GM12878 (cell line): ENCODE measurements around the gene PRKCZ. TPM values are rescaled to one million over a fixed set of nuclear protein-coding genes. Genes with fewer than 3 reads are reported as not detected.

Source experiments
- ATAC-seq: fragments of 200-7000 bp; cut with Tn5 transposase; 3 replicates; pipeline ENCODE4 v1.9.1; 2020; ENCODE audit warnings: mild to moderate bottlenecking, moderate library complexity
- BruUV-seq: library from RNA; stranded (reverse); fragments of 400-500 nt; replicated peaks from 2 replicates; lab custom pipeline; 2021; lab: Mats Ljungman, UMichigan
- CTCF ChIA-PET: fragments of 300-600 bp; sonication (Branson Sonifier 250); formaldehyde crosslinking; extraction: SDS; loops from one replicate; lab custom pipeline; 2021; ENCODE audit warnings: inconsistent platforms; lab: Yijun Ruan, JAX
- POLR2A ChIA-PET: fragments of 350-600 bp; formaldehyde crosslinking; extraction: SDS; loops from one replicate; lab custom pipeline; 2021; ENCODE audit warnings: inconsistent platforms; lab: Charles Lee
- RAD21 ChIA-PET: fragments of 300-600 bp; sonication (Branson Sonifier 250); formaldehyde crosslinking; loops from one replicate; lab custom pipeline; 2023; ENCODE audit warnings: antibody characterized with exemption; ENCODE audit not compliant: unreplicated experiment; lab: Charles Lee
- SMC1A ChIA-PET: fragments of 300-600 bp; sonication (Branson Sonifier 250); formaldehyde crosslinking; loops from one replicate; lab custom pipeline; 2023; ENCODE audit not compliant: unreplicated experiment, uncharacterized antibody; lab: Charles Lee
- DNase-seq: peaks from one replicate; pipeline ENCODE4 v3.0.0-alpha.2; 2011; ENCODE audit warnings: low read depth, low spot score
- FAIRE-seq: peaks from 3 replicates; lab custom pipeline; 2011; peaks lifted over from hg19 to GRCh38; lab: Jason Lieb, UNC
- H2AFZ ChIP-seq: 2 replicates; pipeline ENCODE4 v1.6.0; 2011; ENCODE audit warnings: low read depth, low read length, control low read depth; ENCODE audit not compliant: control insufficient read depth
- H3K27ac ChIP-seq: 2 replicates; pipeline ENCODE4 v1.5.1; 2011; ENCODE audit warnings: control low read depth; ENCODE audit not compliant: control insufficient read depth, insufficient read depth
- H3K27me3 ChIP-seq, 2 experiments: replicated peaks in 1 of 2; 2 replicates each; pipeline versions ENCODE4 v1.6.0 to v1.6.1; 2011; ENCODE audit warnings: low read length in 1 of 2; ENCODE audit not compliant: control insufficient read depth in 2 of 2, insufficient read depth in 2 of 2
- H3K36me3 ChIP-seq, 2 experiments: 2 replicates each; pipeline ENCODE4 v1.5.1; 2011; ENCODE audit warnings: low read length in 1 of 2; ENCODE audit not compliant: control insufficient read depth in 2 of 2, insufficient read depth in 2 of 2
- H3K4me1 ChIP-seq: 2 replicates; pipeline ENCODE4 v1.6.1; 2011; ENCODE audit warnings: mild to moderate bottlenecking, low read length, moderate library complexity, mixed read lengths; ENCODE audit not compliant: control insufficient read depth, insufficient read depth
- H3K4me2 ChIP-seq: 2 replicates; pipeline ENCODE4 v1.6.0; 2011; ENCODE audit warnings: control low read depth; ENCODE audit not compliant: control insufficient read depth, insufficient read depth
- H3K4me3 ChIP-seq: fragments of 200-600 bp; sonication (generic); 2 replicates; pipeline ENCODE4 v1.5.1; 2016
- H3K79me2 ChIP-seq: 2 replicates; pipeline ENCODE4 v1.6.0; 2011; ENCODE audit warnings: low read length; ENCODE audit not compliant: control insufficient read depth, insufficient read depth
- H3K9ac ChIP-seq: 2 replicates; pipeline ENCODE4 v1.8.0; 2011; ENCODE audit warnings: low read length, control low read depth, mixed read lengths; ENCODE audit not compliant: control insufficient read depth, insufficient read depth
- H3K9me3 ChIP-seq: replicated peaks from 3 replicates; pipeline ENCODE4 v1.5.1; 2011; ENCODE audit warnings: mild to moderate bottlenecking, low read length; ENCODE audit not compliant: control insufficient read depth, insufficient read depth
- H4K20me1 ChIP-seq: 2 replicates; pipeline ENCODE4 v1.6.0; 2011; ENCODE audit not compliant: control insufficient read depth, insufficient read depth
- BACH1 ChIP-seq: fragments of 450-650 bp; IDR thresholded peaks from 2 replicates; pipeline ENCODE4 v1.6.1; 2017; ENCODE audit warnings: mild to moderate bottlenecking, borderline replicate concordance
- BCL11A ChIP-seq: IDR thresholded peaks from 2 replicates; pipeline ENCODE4 v1.6.1; 2011; ENCODE audit warnings: low read depth, low read length
- CBFB ChIP-seq: IDR thresholded peaks from 2 replicates; pipeline ENCODE4 v1.6.1; 2016; ENCODE audit warnings: antibody characterized with exemption, low read depth
- ESRRA ChIP-seq: IDR thresholded peaks from 2 replicates; pipeline ENCODE4 v1.6.1; 2012; ENCODE audit warnings: mild to moderate bottlenecking, low read length, improper control_type of control experiment
- FOXM1 ChIP-seq: IDR thresholded peaks from 2 replicates; pipeline ENCODE4 v1.6.1; 2012; ENCODE audit warnings: low read depth, mild to moderate bottlenecking, inconsistent platforms, low read length, moderate library complexity
- IKZF1 ChIP-seq: fragments of 450-650 bp; conservative IDR thresholded peaks from 2 replicates; pipeline ENCODE4 v1.6.1; 2017; ENCODE audit warnings: antibody characterized with exemption, mild to moderate bottlenecking
- JUNB ChIP-seq: IDR thresholded peaks from 2 replicates; pipeline ENCODE4 v1.6.1; 2016; ENCODE audit warnings: antibody characterized with exemption, mild to moderate bottlenecking
- MEF2B ChIP-seq: fragments of 450-650 bp; IDR thresholded peaks from 2 replicates; pipeline ENCODE4 v1.6.1; 2018; ENCODE audit warnings: mild to moderate bottlenecking, moderate library complexity; ENCODE audit not compliant: partially characterized antibody, poor library complexity, severe bottlenecking
- MTA2 ChIP-seq: fragments of 450-650 bp; IDR thresholded peaks from 2 replicates; pipeline ENCODE4 v1.6.1; 2016; ENCODE audit warnings: low read depth, mild to moderate bottlenecking, moderate library complexity
- MTA3 ChIP-seq: IDR thresholded peaks from 2 replicates; pipeline ENCODE4 v1.6.1; 2012; ENCODE audit warnings: low read length, inconsistent platforms, borderline replicate concordance
- MYB ChIP-seq: fragments of 150-350 bp; IDR thresholded peaks from 2 replicates; pipeline ENCODE4 v1.6.1; 2014; ENCODE audit warnings: mild to moderate bottlenecking, low read depth, low read length, borderline replicate concordance
- NR2C2 ChIP-seq: IDR thresholded peaks from 2 replicates; pipeline ENCODE4 v1.6.1; 2011; ENCODE audit warnings: borderline replicate concordance, low read depth; ENCODE audit not compliant: control insufficient read depth, insufficient read length
- PAX5 ChIP-seq: IDR thresholded peaks from 2 replicates; pipeline ENCODE4 v1.6.1; 2011; ENCODE audit warnings: low read depth, low read length, borderline replicate concordance
- PAX8 ChIP-seq: fragments of 450-650 bp; IDR thresholded peaks from 2 replicates; pipeline ENCODE4 v1.6.1; 2017; ENCODE audit warnings: mild to moderate bottlenecking, moderate library complexity
- RELA ChIP-seq: fragments of 450-650 bp; IDR thresholded peaks from 2 replicates; pipeline ENCODE4 v1.8.0; 2014; ENCODE audit warnings: borderline replicate concordance; ENCODE audit not compliant: partially characterized antibody
- SMARCA5 ChIP-seq: fragments of 450-650 bp; IDR thresholded peaks from 2 replicates; pipeline ENCODE4 v1.6.1; 2017; ENCODE audit warnings: mild to moderate bottlenecking
- SPI1 ChIP-seq: IDR thresholded peaks from 2 replicates; pipeline ENCODE4 v1.6.1; 2011; ENCODE audit warnings: low read depth, mild to moderate bottlenecking, low read length, moderate library complexity, borderline replicate concordance; ENCODE audit not compliant: insufficient read depth
- SUZ12 ChIP-seq: fragments of 200-600 bp; sonication (generic); IDR thresholded peaks from one replicate; pipeline ENCODE4 v1.6.1; 2018; ENCODE audit warnings: antibody characterized with exemption, mild to moderate bottlenecking; ENCODE audit not compliant: unreplicated experiment
- YBX1 ChIP-seq: fragments of 450-650 bp; IDR thresholded peaks from 2 replicates; pipeline ENCODE4 v1.6.1; 2016; ENCODE audit warnings: antibody characterized with exemption
- WGBS: methylation state at CpG from one replicate; pipeline ENCODE4 v1.1.6; 2016; ENCODE audit warnings: low lambda C conversion rate; ENCODE audit not compliant: insufficient replicate concordance, insufficient coverage; ENCODE audit errors: missing lambda C conversion rate; 5-methylcytosine and 5-hydroxymethylcytosine counted together
- in situ Hi-C: fragments of 300-500 bp; cut with MboI; formaldehyde crosslinking; loops from 9 replicates; pipeline ENCODE4 v1.14.3; 2018; ENCODE audit warnings: mixed read lengths
- intact Hi-C: fragments of 100-400 bp; cut with micrococcal nuclease; formaldehyde crosslinking; loops from one replicate; pipeline ENCODE4 v1.14.2; 2022; ENCODE audit not compliant: unreplicated experiment
- polyA plus RNA-seq, 11 experiments: library from polyadenylated mRNA; depleted of rRNA in 4 of 11; unstranded in 6 of 11; stranded (reverse) in 5 of 11; fragments of >200 nt; fragmentation: Nextera tagmentation in 4 of 11; fragmentation: Illumina TruSeq in 1 of 11; extraction: Ambion mirVana in 4 of 11; extraction: Trizol in 1 of 11; gene quantifications; 1 replicate in 1 of 11; 2 replicates in 10 of 11; pipeline versions ENCODE4 v1.2.1 to v1.2.3, GENCODE V29; 2011 to 2016; ENCODE audit warnings: inconsistent platforms in 2 of 11, missing spikeins in 2 of 11, low read depth in 1 of 11
- total RNA-seq, 4 experiments: library from RNA; depleted of rRNA in 3 of 4; stranded (reverse); fragments of >200 nt in 3 of 4; fragmentation: Illumina TruSeq in 1 of 4; extraction: Trizol in 1 of 4; gene quantifications; 2 replicates each; pipeline versions ENCODE4 v1.2.1 to v1.2.3, GENCODE V29; 2013 to 2021
- TF ChIP-seq, protein P1 (sequence below): fragments of 450-650 bp; conservative IDR thresholded peaks from 2 replicates; pipeline ENCODE4 v1.6.1; 2017; ENCODE audit warnings: mild to moderate bottlenecking, moderate library complexity

Gene PRKCZ
- total and polyA plus RNA-seq, 10 of the 15 experiments (the other 5 are each of a cell fraction or from before 2014, with no cell fraction given): 0.05 to 1.9 (median 0.64) TPM; not detected in 1

DNA sequence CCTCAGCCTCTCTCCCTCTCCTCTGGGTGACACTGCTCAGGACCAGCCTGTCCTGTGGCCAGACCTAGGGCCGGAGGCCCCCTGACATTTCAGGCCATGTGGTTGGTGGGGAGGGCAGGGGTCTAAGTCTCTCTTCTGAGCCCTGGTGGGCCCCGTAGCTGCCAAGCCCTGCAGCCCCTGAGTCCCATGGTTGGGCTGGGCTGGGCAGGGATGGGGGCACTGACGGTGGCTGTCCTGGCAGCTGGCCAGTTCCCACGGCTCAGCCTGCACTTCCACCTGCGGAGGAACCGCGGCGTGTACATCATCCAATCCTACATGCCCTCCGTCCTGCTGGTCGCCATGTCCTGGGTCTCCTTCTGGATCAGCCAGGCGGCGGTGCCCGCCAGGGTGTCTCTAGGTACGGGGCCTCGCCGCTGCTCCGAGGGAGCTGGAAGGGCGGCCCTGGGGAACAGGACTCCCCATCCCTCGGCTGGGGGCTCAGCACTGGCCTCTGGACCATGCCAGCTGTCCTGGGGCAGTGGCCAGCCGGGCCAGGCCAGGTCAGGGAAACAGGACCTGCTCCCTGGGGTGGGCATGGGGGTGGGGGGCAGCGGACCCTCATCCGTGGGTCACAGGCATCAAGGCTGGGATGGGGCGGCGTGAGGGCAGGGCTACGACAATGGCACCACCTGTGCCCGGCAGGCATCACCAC lies 21.2 kb upstream of the PRKCZ start:
- Histone ChIP-seq H4K20me1 (no peaks in the 10 kb centered on the region), H3K79me2 (no peaks in the 10 kb centered on the region), H2AFZ (no peak overlapping the region), H3K4me1 (no peaks in the 10 kb centered on the region), H3K4me3 (no peak overlapping the region), H3K9ac (no peak overlapping the region), H3K9me3 (no peaks in the 10 kb centered on the region), H3K36me3 (no peaks in the 10 kb centered on the region), H3K27ac (no peak overlapping the region), H3K27me3 (no peaks in the 10 kb centered on the region; a peak in 1 of 4 replicates), H3K4me2 (no peak overlapping the region)
- CTCF ChIA-PET: no interaction called here
- SMC1A ChIA-PET: no interaction called here
- no peak for DNase-seq
- no peak for FAIRE-seq
- POLR2A ChIA-PET: no interaction called here
- 62% methylated on average over 26 of the region's 26 CpGs for WGBS
- no peak for ATAC-seq
- RAD21 ChIA-PET: no interaction called here
- intact Hi-C loops (no loop called here), in situ Hi-C loops (no loop called here)
- no TSS peak for BruUV-seq
- TF ChIP-seq YBX1 (no peak), MEF2B (no peak), MTA3 (no peak), BACH1 (no peak), IKZF1 (no peak), SPI1 (no peak), NR2C2 (no peak), RELA (no peak), SUZ12 (no peak), CBFB (no peak), BCL11A (no peak), SMARCA5 (no peak), JUNB (no peak), FOXM1 (no peak), MYB (no peak), MTA2 (no peak), ESRRA (no peak), PAX8 (no peak), PAX5 (no peak)
- TF ChIP-seq, protein P1, sequence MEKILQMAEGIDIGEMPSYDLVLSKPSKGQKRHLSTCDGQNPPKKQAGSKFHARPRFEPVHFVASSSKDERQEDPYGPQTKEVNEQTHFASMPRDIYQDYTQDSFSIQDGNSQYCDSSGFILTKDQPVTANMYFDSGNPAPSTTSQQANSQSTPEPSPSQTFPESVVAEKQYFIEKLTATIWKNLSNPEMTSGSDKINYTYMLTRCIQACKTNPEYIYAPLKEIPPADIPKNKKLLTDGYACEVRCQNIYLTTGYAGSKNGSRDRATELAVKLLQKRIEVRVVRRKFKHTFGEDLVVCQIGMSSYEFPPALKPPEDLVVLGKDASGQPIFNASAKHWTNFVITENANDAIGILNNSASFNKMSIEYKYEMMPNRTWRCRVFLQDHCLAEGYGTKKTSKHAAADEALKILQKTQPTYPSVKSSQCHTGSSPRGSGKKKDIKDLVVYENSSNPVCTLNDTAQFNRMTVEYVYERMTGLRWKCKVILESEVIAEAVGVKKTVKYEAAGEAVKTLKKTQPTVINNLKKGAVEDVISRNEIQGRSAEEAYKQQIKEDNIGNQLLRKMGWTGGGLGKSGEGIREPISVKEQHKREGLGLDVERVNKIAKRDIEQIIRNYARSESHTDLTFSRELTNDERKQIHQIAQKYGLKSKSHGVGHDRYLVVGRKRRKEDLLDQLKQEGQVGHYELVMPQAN: no peak
- TF ChIP-seq, all 136 proteins: peak for 0
